ENCODE measurements around the gene FANCI.

The FANCI gene

DNA sequence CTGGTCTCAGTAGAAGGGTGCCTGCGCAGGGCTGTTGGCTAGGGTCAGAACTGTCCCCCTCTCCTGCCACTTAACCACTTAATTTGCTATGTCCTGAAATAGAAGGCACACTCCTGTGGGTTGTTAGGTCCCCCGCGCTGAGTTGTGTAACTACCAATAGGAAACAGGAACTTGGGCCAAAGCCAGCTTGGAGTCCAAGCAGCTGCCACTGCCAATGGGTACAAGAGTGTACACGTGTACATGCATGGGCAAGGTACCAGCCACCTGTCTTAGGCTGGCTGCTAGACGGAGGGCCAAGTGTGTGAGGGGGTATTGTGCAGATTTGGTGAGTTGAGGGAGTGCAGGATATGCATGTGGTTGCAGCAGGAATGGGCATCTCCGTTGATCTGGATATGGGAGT lies 120.6 kb downstream of the FANCI start:
- no peak for DNase-seq (ENCODE audit: low read depth, low spot score)
- no peak overlapping the region for H3K4me3 ChIP-seq (ENCODE audit: low read depth, low read length)
- TF ChIP-seq, protein P1, sequence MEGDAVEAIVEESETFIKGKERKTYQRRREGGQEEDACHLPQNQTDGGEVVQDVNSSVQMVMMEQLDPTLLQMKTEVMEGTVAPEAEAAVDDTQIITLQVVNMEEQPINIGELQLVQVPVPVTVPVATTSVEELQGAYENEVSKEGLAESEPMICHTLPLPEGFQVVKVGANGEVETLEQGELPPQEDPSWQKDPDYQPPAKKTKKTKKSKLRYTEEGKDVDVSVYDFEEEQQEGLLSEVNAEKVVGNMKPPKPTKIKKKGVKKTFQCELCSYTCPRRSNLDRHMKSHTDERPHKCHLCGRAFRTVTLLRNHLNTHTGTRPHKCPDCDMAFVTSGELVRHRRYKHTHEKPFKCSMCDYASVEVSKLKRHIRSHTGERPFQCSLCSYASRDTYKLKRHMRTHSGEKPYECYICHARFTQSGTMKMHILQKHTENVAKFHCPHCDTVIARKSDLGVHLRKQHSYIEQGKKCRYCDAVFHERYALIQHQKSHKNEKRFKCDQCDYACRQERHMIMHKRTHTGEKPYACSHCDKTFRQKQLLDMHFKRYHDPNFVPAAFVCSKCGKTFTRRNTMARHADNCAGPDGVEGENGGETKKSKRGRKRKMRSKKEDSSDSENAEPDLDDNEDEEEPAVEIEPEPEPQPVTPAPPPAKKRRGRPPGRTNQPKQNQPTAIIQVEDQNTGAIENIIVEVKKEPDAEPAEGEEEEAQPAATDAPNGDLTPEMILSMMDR (IDR thresholded peaks at IDR 0.05; ENCODE audit: insufficient read depth, low read length, missing control alignments): no peak
- ChIA-PET CTCF (interaction anchor here (1.2 to 16.4 kb wide), 5 partner anchors 9 to 62 kb away, joined by 3 to 446 read pairs (median 115); no protein-coding TSS in a partner anchor), POLR2A (no interaction called here)

DNA sequence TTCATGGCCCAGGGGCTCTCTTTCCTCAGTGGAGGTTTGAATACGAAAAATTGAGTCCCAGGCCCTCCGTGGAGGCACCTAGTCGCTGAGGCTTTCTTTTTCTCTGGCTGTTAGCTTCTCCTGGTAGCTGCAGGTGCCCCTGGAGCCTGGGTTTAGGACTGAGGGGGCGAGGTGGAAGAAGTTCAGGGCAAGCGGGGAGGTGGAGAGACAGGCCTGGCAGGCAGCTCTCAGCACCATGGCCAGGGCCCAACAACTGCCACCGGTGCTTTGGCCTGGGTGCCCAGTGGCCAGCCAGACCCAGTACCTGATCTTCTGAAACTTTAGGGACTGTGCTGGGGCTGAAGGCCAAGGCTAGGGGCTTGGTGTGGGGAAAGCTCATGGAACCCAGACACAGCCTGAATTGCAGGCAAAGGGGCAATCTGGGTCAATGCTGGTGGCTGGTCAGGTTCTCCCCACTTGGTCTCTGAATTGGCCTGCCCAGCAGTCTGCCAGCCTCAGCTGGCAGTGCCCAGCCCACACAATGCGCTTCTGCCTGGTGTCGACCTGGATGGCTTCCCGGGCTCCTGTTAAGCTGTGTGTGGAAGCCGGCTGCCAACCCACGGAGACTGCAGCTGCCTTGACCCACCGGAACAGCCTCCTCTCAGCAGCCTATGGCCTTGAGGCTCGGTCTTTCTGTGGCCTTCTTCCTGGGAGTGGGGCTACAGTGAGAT lies 121.1 kb downstream of the FANCI start:
- POLR2A ChIA-PET: no interaction called here
- DNase-seq (ENCODE audit: low read depth, low spot score): no peak
- TF ChIP-seq, protein P1 (IDR thresholded peaks at IDR 0.05; ENCODE audit: insufficient read depth, low read length, missing control alignments): no peak
- CTCF ChIA-PET: interaction anchor here (1.2 to 16.4 kb wide), 6 partner anchors 7 to 62 kb away, joined by 3 to 446 read pairs (median 64); no protein-coding TSS in a partner anchor
- no peak overlapping the region for H3K4me3 ChIP-seq (ENCODE audit: low read depth, low read length)

DNA sequence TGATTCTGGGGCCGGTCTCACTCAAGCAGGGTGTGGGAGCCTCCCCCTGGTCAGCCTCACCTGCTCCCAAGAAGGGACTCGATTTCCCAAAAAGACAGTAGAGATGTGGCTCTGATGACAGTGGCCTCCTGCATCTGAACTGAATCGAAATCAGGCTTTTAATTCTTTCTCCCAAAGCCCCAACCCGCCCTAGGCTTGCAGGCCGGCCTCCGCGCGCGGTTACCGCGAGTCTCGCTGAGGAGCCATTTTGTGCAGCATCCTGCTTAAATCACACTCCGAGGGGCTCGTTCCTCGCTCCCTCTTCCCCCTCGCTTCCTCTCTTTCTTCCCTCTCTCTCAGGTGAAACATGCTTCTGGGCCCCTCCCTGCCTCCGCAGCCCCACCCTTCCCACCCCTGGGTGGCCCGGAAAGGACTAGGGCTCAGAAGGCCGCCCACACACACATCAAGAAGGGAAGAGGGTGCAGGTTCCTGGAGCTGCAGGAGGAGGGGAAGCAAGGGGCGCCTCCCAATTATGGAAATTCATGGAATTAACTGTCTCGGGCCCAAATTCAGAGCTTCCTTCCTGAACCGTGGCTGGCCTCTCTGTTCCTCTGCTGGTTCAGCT lies 121.8 kb downstream of the FANCI start:
- ChIA-PET CTCF (interaction anchor here (2.0 to 16.4 kb wide), 4 partner anchors 8 to 61 kb away, joined by 14 to 446 read pairs (median 179); no protein-coding TSS in a partner anchor), POLR2A (no interaction called here)
- TF ChIP-seq, protein P1 (IDR thresholded peaks at IDR 0.05; ENCODE audit: insufficient read depth, low read length, missing control alignments): no peak
- no peak for DNase-seq (ENCODE audit: low read depth, low spot score)
- H3K4me3 ChIP-seq (ENCODE audit: low read depth, low read length): no peak overlapping the region

Data from AG04449 (cell line).